Measurements from ENCODE around the gene CACNG6. TPM values are rescaled to one million over a fixed set of nuclear protein-coding genes. Genes with fewer than 3 reads are reported as not detected.

CACNG6 gene
- total and polyA plus RNA-seq, 2 donors (not counting 3 experiments of a cell fraction or from before 2014, with no cell fraction given), result 5.0 to 5.4 TPM

GRCh38 chr19:53983457-53984289, 7.8 kb upstream of the CACNG6 start:
- Histone ChIP-seq H3K27ac (ENCODE audit: insufficient read depth, low read depth, low read length) (no peak overlapping the region), H2AFZ (ENCODE audit: low read depth, low read length) (no peak overlapping the region), H3K27me3 (ENCODE audit: control insufficient read depth in 2 of 2, insufficient read depth in 2 of 2, low read length in 2 of 2) (no peaks in the 10 kb centered on the region), H3K9me1 (replicated peaks; ENCODE audit: control insufficient read depth, extremely low read depth, insufficient read depth, low read length) (no peaks in the 10 kb centered on the region), H3K4me3 (replicated peaks in 1 of 3; ENCODE audit: insufficient read depth in 1 of 3, low read depth in 1 of 3, low read length in 3 of 3) (no peak overlapping the region), H4K20me1 (replicated peaks; ENCODE audit: control insufficient read depth, extremely low read depth, insufficient read depth, low read length) (no peaks in the 10 kb centered on the region), H3K9ac (replicated peaks; ENCODE audit: extremely low read depth, insufficient read depth, low read length) (no peak overlapping the region), H3K4me1 (ENCODE audit: control insufficient read depth, extremely low read depth, insufficient read depth, low read length) (peaks cover 17% of the 10 kb centered on the region), H3K9me3 (replicated peaks; ENCODE audit: control insufficient read depth, insufficient read depth, low read length) (no peaks in the 10 kb centered on the region), H3K79me2 (ENCODE audit: control insufficient read depth, insufficient read depth, low read length) (peaks cover 11% of the 10 kb centered on the region), H3K36me3 (ENCODE audit: control insufficient read depth in 2 of 2, extremely low read depth in 1 of 2, insufficient read depth in 2 of 2, low read length in 2 of 2) (no peaks in the 10 kb centered on the region), H3K4me2 (ENCODE audit: insufficient read depth, low read length) (no peak overlapping the region)
- ChIA-PET CTCF (interaction anchor here (1.3 to 1.6 kb wide), 3 partner anchors 9 to 46 kb away, joined by 4 to 5 read pairs (median 5); no protein-coding TSS in a partner anchor), POLR2A (interaction anchor here (0.6 kb wide), 1 partner anchor 440 kb away, joined by 3 read pairs; no protein-coding TSS in a partner anchor)
- intact Hi-C loops (cut with micrococcal nuclease), result loop anchor here (5.0 kb wide), 1 partner anchor 134 kb away; the partner anchor contains the start of genes PRPF31 and TFPT
- FAIRE-seq (no peak), DNase-seq (ENCODE audit: low read depth, low spot score) (no peak)
- dilution Hi-C loops (cut with MboI; ENCODE audit: extremely low pct_ligation_motif_present, low sequenced_read_pairs), result no loop called here
- no TSS peak for BruUV-seq (replicated peaks)
- no peak for TF ChIP-seq MAX (IDR thresholded peaks at IDR 0.05; ENCODE audit: insufficient read depth, insufficient read length)

GRCh38 chr19:53985863-53986262, 5.6 kb upstream of the CACNG6 start:
- FAIRE-seq, result no peak
- H3K9me3 ChIP-seq (replicated peaks; ENCODE audit: control insufficient read depth, insufficient read depth, low read length), result no peaks in the 10 kb centered on the region

More at GRCh38 chr19:53985863-53986262, 5.6 kb upstream of the CACNG6 start:
- Histone ChIP-seq H3K27ac (ENCODE audit: insufficient read depth, low read depth, low read length) (no peak overlapping the region), H3K9ac (replicated peaks; ENCODE audit: extremely low read depth, insufficient read depth, low read length) (no peak overlapping the region), H3K9me1 (replicated peaks; ENCODE audit: control insufficient read depth, extremely low read depth, insufficient read depth, low read length) (no peaks in the 10 kb centered on the region), H3K4me1 (ENCODE audit: control insufficient read depth, extremely low read depth, insufficient read depth, low read length) (peaks cover 17% of the 10 kb centered on the region), H3K4me3 (replicated peaks in 1 of 3; ENCODE audit: insufficient read depth in 1 of 3, low read depth in 1 of 3, low read length in 3 of 3) (no peak overlapping the region), H3K27me3 (ENCODE audit: control insufficient read depth in 2 of 2, insufficient read depth in 2 of 2, low read length in 2 of 2) (no peaks in the 10 kb centered on the region), H4K20me1 (replicated peaks; ENCODE audit: control insufficient read depth, extremely low read depth, insufficient read depth, low read length) (no peaks in the 10 kb centered on the region), H3K79me2 (ENCODE audit: control insufficient read depth, insufficient read depth, low read length) (no peaks in the 10 kb centered on the region), H2AFZ (ENCODE audit: low read depth, low read length) (no peak overlapping the region), H3K4me2 (ENCODE audit: insufficient read depth, low read length) (no peak overlapping the region), H3K36me3 (ENCODE audit: control insufficient read depth in 2 of 2, extremely low read depth in 1 of 2, insufficient read depth in 2 of 2, low read length in 2 of 2) (no peaks in the 10 kb centered on the region)
- POLR2A ChIA-PET, result interaction anchor here (0.7 kb wide), 1 partner anchor 82 kb away, joined by 7 read pairs; no protein-coding TSS in a partner anchor
- DNase-seq (ENCODE audit: low read depth, low spot score), result no peak
- dilution Hi-C loops (cut with MboI; ENCODE audit: extremely low pct_ligation_motif_present, low sequenced_read_pairs) (no loop called here), intact Hi-C loops (cut with micrococcal nuclease) (no loop called here)
- CTCF ChIA-PET, result no interaction called here
- no TSS peak for BruUV-seq (replicated peaks)
- TF ChIP-seq EZH2 (IDR thresholded peaks at IDR 0.05; ENCODE audit: borderline replicate concordance, low read depth, low read length, severe bottlenecking), result no peak
- no peak for TF ChIP-seq MYC (IDR thresholded peaks at IDR 0.05; ENCODE audit: low read depth, low read length)
- TF ChIP-seq FOS (IDR thresholded peaks at IDR 0.05; ENCODE audit: borderline replicate concordance, insufficient read depth, low read length), result no peak
- TF ChIP-seq JUN (IDR thresholded peaks at IDR 0.05; ENCODE audit: borderline replicate concordance, insufficient read depth, insufficient read length, low read depth), result no peak
- TF ChIP-seq, protein P1, sequence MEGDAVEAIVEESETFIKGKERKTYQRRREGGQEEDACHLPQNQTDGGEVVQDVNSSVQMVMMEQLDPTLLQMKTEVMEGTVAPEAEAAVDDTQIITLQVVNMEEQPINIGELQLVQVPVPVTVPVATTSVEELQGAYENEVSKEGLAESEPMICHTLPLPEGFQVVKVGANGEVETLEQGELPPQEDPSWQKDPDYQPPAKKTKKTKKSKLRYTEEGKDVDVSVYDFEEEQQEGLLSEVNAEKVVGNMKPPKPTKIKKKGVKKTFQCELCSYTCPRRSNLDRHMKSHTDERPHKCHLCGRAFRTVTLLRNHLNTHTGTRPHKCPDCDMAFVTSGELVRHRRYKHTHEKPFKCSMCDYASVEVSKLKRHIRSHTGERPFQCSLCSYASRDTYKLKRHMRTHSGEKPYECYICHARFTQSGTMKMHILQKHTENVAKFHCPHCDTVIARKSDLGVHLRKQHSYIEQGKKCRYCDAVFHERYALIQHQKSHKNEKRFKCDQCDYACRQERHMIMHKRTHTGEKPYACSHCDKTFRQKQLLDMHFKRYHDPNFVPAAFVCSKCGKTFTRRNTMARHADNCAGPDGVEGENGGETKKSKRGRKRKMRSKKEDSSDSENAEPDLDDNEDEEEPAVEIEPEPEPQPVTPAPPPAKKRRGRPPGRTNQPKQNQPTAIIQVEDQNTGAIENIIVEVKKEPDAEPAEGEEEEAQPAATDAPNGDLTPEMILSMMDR (IDR thresholded peaks at IDR 0.05; ENCODE audit: extremely low read depth in 1 of 2, insufficient read depth in 1 of 2, low read depth in 1 of 2, low read length in 2 of 2), result no peak
- no peak for TF ChIP-seq POLR2A (IDR thresholded peaks at IDR 0.05; ENCODE audit: low read depth, low read length)
- TF ChIP-seq POLR2AphosphoS5 (IDR thresholded peaks at IDR 0.05; ENCODE audit: insufficient read depth, low read depth, low read length), result no peak
- TF ChIP-seq GATA2 (IDR thresholded peaks at IDR 0.05; ENCODE audit: insufficient read depth, insufficient read length, low read depth, low read length), result no peak
- TF ChIP-seq MAX (IDR thresholded peaks at IDR 0.05; ENCODE audit: insufficient read depth, insufficient read length), result no peak

Measured in endothelial cell of umbilical vein (primary cell).